ENCODE data around the gene SCP2.

Gene SCP2

GRCh38 chr1:53016705-53017104, 89.6 kb downstream of the SCP2 start:
- H3K9ac ChIP-seq (ENCODE audit: low read length), result no peak overlapping the region
- no peaks in the 10 kb centered on the region for H3K27me3 ChIP-seq (ENCODE audit: control insufficient read depth in 1 of 2, insufficient read depth in 2 of 2, low read length in 2 of 2)
- no peaks in the 10 kb centered on the region for H3K36me3 ChIP-seq (ENCODE audit: insufficient read depth, low read length)
- H3K27ac ChIP-seq (ENCODE audit: low read depth, low read length), result no peak overlapping the region
- H3K9me3 ChIP-seq (ENCODE audit: low read length), result no peaks in the 10 kb centered on the region
- peaks cover 14% of the 10 kb centered on the region for H3K4me1 ChIP-seq (ENCODE audit: insufficient read depth, low read length)
- no peak overlapping the region for H3K4me3 ChIP-seq (ENCODE audit: low read depth in 1 of 2, low read length in 2 of 2)

GRCh38 chr1:53020588-53020987, 93.5 kb downstream of the SCP2 start:
- H3K36me3 ChIP-seq (ENCODE audit: insufficient read depth, low read length), result no peaks in the 10 kb centered on the region
- H3K9me3 ChIP-seq (ENCODE audit: low read length), result no peaks in the 10 kb centered on the region
- no peaks in the 10 kb centered on the region for H3K27me3 ChIP-seq (ENCODE audit: control insufficient read depth in 1 of 2, insufficient read depth in 2 of 2, low read length in 2 of 2)
- peaks cover 47% of the 10 kb centered on the region for H3K4me1 ChIP-seq (ENCODE audit: insufficient read depth, low read length)
- no peak overlapping the region for H3K9ac ChIP-seq (ENCODE audit: low read length)
- no peak overlapping the region for H3K27ac ChIP-seq (ENCODE audit: low read depth, low read length)
- no peak overlapping the region for H3K4me3 ChIP-seq (ENCODE audit: low read depth in 1 of 2, low read length in 2 of 2)

GRCh38 chr1:53022179-53022578, 95.1 kb downstream of the SCP2 start:
- Histone ChIP-seq H3K36me3 (ENCODE audit: insufficient read depth, low read length) (no peaks in the 10 kb centered on the region), H3K4me3 (ENCODE audit: low read depth in 1 of 2, low read length in 2 of 2) (no peak overlapping the region), H3K4me1 (ENCODE audit: insufficient read depth, low read length) (peaks cover 46% of the 10 kb centered on the region), H3K9ac (ENCODE audit: low read length) (no peak overlapping the region), H3K9me3 (ENCODE audit: low read length) (no peaks in the 10 kb centered on the region), H3K27ac (ENCODE audit: low read depth, low read length) (no peak overlapping the region), H3K27me3 (ENCODE audit: control insufficient read depth in 1 of 2, insufficient read depth in 2 of 2, low read length in 2 of 2) (no peaks in the 10 kb centered on the region)

- Histone ChIP-seq H3K9me3 (ENCODE audit: low read length) (no peaks in the 10 kb centered on the region), H3K27me3 (ENCODE audit: control insufficient read depth in 1 of 2, insufficient read depth in 2 of 2, low read length in 2 of 2) (no peaks in the 10 kb centered on the region), H3K36me3 (ENCODE audit: insufficient read depth, low read length) (no peaks in the 10 kb centered on the region), H3K4me1 (ENCODE audit: insufficient read depth, low read length) (peaks cover 46% of the 10 kb centered on the region), H3K27ac (ENCODE audit: low read depth, low read length) (no peak overlapping the region), H3K9ac (ENCODE audit: low read length) (no peak overlapping the region), H3K4me3 (ENCODE audit: low read depth in 1 of 2, low read length in 2 of 2) (no peak overlapping the region)
These were observed 96.5 kb downstream of the SCP2 start for GRCh38 chr1:53023546-53023945.

- Histone ChIP-seq H3K4me1 (ENCODE audit: insufficient read depth, low read length) (peaks cover 46% of the 10 kb centered on the region), H3K9ac (ENCODE audit: low read length) (no peak overlapping the region), H3K36me3 (ENCODE audit: insufficient read depth, low read length) (no peaks in the 10 kb centered on the region), H3K4me3 (ENCODE audit: low read depth in 1 of 2, low read length in 2 of 2) (no peak overlapping the region), H3K9me3 (ENCODE audit: low read length) (no peaks in the 10 kb centered on the region), H3K27me3 (ENCODE audit: control insufficient read depth in 1 of 2, insufficient read depth in 2 of 2, low read length in 2 of 2) (no peaks in the 10 kb centered on the region), H3K27ac (ENCODE audit: low read depth, low read length) (no peak overlapping the region)
These were observed 97.0 kb downstream of the SCP2 start for GRCh38 chr1:53024117-53024516.

GRCh38 chr1:53025034-53025768, 98.1 kb downstream of the SCP2 start:
- Histone ChIP-seq H3K4me1 (ENCODE audit: insufficient read depth, low read length) (peaks cover 46% of the 10 kb centered on the region), H3K27ac (ENCODE audit: low read depth, low read length) (peak overlapping the region; percentile 57), H3K4me3 (ENCODE audit: low read depth in 1 of 2, low read length in 2 of 2) (peak overlapping the region in 1 of 2 donors; percentile 30), H3K36me3 (ENCODE audit: insufficient read depth, low read length) (peaks cover 4% of the 10 kb centered on the region), H3K27me3 (ENCODE audit: control insufficient read depth in 1 of 2, insufficient read depth in 2 of 2, low read length in 2 of 2) (no peaks in the 10 kb centered on the region), H3K9me3 (ENCODE audit: low read length) (no peaks in the 10 kb centered on the region), H3K9ac (ENCODE audit: low read length) (no peak overlapping the region)

- H3K9me3 ChIP-seq (ENCODE audit: low read length), result no peaks in the 10 kb centered on the region
- no peaks in the 10 kb centered on the region for H3K27me3 ChIP-seq (ENCODE audit: control insufficient read depth in 1 of 2, insufficient read depth in 2 of 2, low read length in 2 of 2)
- peaks cover 4% of the 10 kb centered on the region for H3K36me3 ChIP-seq (ENCODE audit: insufficient read depth, low read length)
- H3K4me3 ChIP-seq (ENCODE audit: low read depth in 1 of 2, low read length in 2 of 2), result peak overlapping the region in 1 of 2 donors; percentile 30
- peaks cover 46% of the 10 kb centered on the region for H3K4me1 ChIP-seq (ENCODE audit: insufficient read depth, low read length)
- no peak overlapping the region for H3K9ac ChIP-seq (ENCODE audit: low read length)
- H3K27ac ChIP-seq (ENCODE audit: low read depth, low read length), result peak overlapping the region; percentile 57
These were observed 98.7 kb downstream of the SCP2 start for GRCh38 chr1:53025769-53026112.

- Histone ChIP-seq H3K4me1 (ENCODE audit: insufficient read depth, low read length) (peaks cover 46% of the 10 kb centered on the region), H3K27me3 (ENCODE audit: control insufficient read depth in 1 of 2, insufficient read depth in 2 of 2, low read length in 2 of 2) (no peaks in the 10 kb centered on the region), H3K27ac (ENCODE audit: low read depth, low read length) (peak overlapping the region; percentile 52), H3K36me3 (ENCODE audit: insufficient read depth, low read length) (peaks cover 4% of the 10 kb centered on the region), H3K9me3 (ENCODE audit: low read length) (no peaks in the 10 kb centered on the region), H3K4me3 (ENCODE audit: low read depth in 1 of 2, low read length in 2 of 2) (no peak overlapping the region), H3K9ac (ENCODE audit: low read length) (no peak overlapping the region)
These were observed 99.2 kb downstream of the SCP2 start for GRCh38 chr1:53026254-53026653.

- no peak overlapping the region for H3K27ac ChIP-seq (ENCODE audit: low read depth, low read length)
- H3K27me3 ChIP-seq (ENCODE audit: control insufficient read depth in 1 of 2, insufficient read depth in 2 of 2, low read length in 2 of 2), result no peaks in the 10 kb centered on the region
- H3K4me1 ChIP-seq (ENCODE audit: insufficient read depth, low read length), result peaks cover under 1% of the 10 kb centered on the region
- H3K9ac ChIP-seq (ENCODE audit: low read length), result no peak overlapping the region
- no peaks in the 10 kb centered on the region for H3K9me3 ChIP-seq (ENCODE audit: low read length)
- H3K36me3 ChIP-seq (ENCODE audit: insufficient read depth, low read length), result peaks cover 12% of the 10 kb centered on the region
- no peak overlapping the region for H3K4me3 ChIP-seq (ENCODE audit: low read depth in 1 of 2, low read length in 2 of 2)
These were observed 104.7 kb downstream of the SCP2 start for GRCh38 chr1:53031732-53032131.

- Histone ChIP-seq H3K36me3 (ENCODE audit: insufficient read depth, low read length) (peaks cover 24% of the 10 kb centered on the region), H3K4me1 (ENCODE audit: insufficient read depth, low read length) (no peaks in the 10 kb centered on the region), H3K9me3 (ENCODE audit: low read length) (no peaks in the 10 kb centered on the region), H3K4me3 (ENCODE audit: low read depth in 1 of 2, low read length in 2 of 2) (no peak overlapping the region), H3K9ac (ENCODE audit: low read length) (no peak overlapping the region), H3K27me3 (ENCODE audit: control insufficient read depth in 1 of 2, insufficient read depth in 2 of 2, low read length in 2 of 2) (no peaks in the 10 kb centered on the region), H3K27ac (ENCODE audit: low read depth, low read length) (no peak overlapping the region)
These were observed 110.1 kb downstream of the SCP2 start for GRCh38 chr1:53037159-53037558.

GRCh38 chr1:53038566-53038965, 111.5 kb downstream of the SCP2 start:
- H3K4me1 ChIP-seq (ENCODE audit: insufficient read depth, low read length), result peaks cover 7% of the 10 kb centered on the region
- no peaks in the 10 kb centered on the region for H3K9me3 ChIP-seq (ENCODE audit: low read length)
- no peak overlapping the region for H3K27ac ChIP-seq (ENCODE audit: low read depth, low read length)
- H3K9ac ChIP-seq (ENCODE audit: low read length), result no peak overlapping the region
- peaks cover 22% of the 10 kb centered on the region for H3K36me3 ChIP-seq (ENCODE audit: insufficient read depth, low read length)
- H3K27me3 ChIP-seq (ENCODE audit: control insufficient read depth in 1 of 2, insufficient read depth in 2 of 2, low read length in 2 of 2), result no peaks in the 10 kb centered on the region
- H3K4me3 ChIP-seq (ENCODE audit: low read depth in 1 of 2, low read length in 2 of 2), result no peak overlapping the region

- Histone ChIP-seq H3K4me3 (ENCODE audit: low read depth in 1 of 2, low read length in 2 of 2) (no peak overlapping the region), H3K27ac (ENCODE audit: low read depth, low read length) (no peak overlapping the region), H3K27me3 (ENCODE audit: control insufficient read depth in 1 of 2, insufficient read depth in 2 of 2, low read length in 2 of 2) (no peaks in the 10 kb centered on the region), H3K36me3 (ENCODE audit: insufficient read depth, low read length) (peaks cover 26% of the 10 kb centered on the region), H3K4me1 (ENCODE audit: insufficient read depth, low read length) (peaks cover 37% of the 10 kb centered on the region), H3K9ac (ENCODE audit: low read length) (no peak overlapping the region), H3K9me3 (ENCODE audit: low read length) (no peaks in the 10 kb centered on the region)
These were observed 116.2 kb downstream of the SCP2 start for GRCh38 chr1:53043271-53043670.
